GM23248 (cell line): ENCODE measurements around the gene ALPK3.

ENCODE experiments used
- EZH2 ChIP-seq: fragments of 200-600 bp; sonication (generic); IDR thresholded peaks from 2 replicates; pipeline ENCODE4 v1.6.1; 2018; ENCODE audit warnings: antibody characterized with exemption, mild to moderate bottlenecking; ENCODE audit not compliant: insufficient read depth, poor library complexity, severe bottlenecking
- EZH2phosphoT487 ChIP-seq: fragments of 200-600 bp; sonication (generic); IDR thresholded peaks from 2 replicates; pipeline ENCODE4 v1.6.1; 2018; ENCODE audit warnings: antibody characterized with exemption, moderate library complexity, mild to moderate bottlenecking, low read depth; ENCODE audit not compliant: insufficient read depth

GRCh38 chr15:84873997-84874396 lies 56.8 kb downstream of the ALPK3 start:
- no peak for TF ChIP-seq EZH2
- no peak for TF ChIP-seq EZH2phosphoT487
